ENCODE results near the gene OXNAD1. TPM values are rescaled to one million over a fixed set of nuclear protein-coding genes. Genes with fewer than 3 reads are reported as not detected.

Gene OXNAD1
- total RNA-seq, 2 donors from 2014 or later = 16.1 to 22.4 TPM

DNA sequence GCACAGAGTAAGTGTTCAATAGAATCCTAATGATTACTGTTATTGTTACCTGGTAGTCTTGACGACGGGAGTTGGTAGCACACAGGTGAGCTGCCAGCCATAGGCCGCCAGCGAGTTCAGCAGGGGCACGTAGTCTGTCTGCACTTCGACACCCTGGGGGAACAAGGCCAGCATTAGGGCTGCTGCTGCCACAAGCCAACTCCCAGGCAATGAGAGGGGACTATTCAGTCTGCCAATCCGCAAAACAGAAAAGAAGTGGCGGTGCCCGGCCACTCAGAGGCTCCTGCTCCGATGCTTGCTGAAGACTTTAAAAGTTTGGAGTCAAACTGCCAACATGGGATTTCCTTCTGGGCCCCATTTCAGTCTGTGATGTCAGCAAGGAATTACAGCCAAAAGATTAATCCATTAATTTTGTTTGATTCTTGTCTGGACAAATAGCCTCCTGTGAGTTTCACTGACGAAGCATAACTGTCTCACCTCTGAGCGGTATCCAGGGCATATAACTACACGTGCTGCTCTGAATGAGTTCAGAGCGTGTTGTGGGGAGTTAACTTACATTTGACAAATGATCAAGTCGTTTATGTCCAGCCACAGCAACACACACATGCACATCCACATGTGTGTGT lies 61.8 kb downstream of the OXNAD1 start:
- peak; percentile 22 for DNase-seq
- no peaks in the 10 kb centered on the region for H3K27me3 ChIP-seq (ENCODE audit: control insufficient read depth, insufficient read depth, low read length, poor library complexity, severe bottlenecking)
- no peak overlapping the region for H3K4me3 Mint-ChIP-seq
- TF ChIP-seq CTCF (conservative IDR thresholded peaks at IDR 0.05) = no peak
- H3K27me3 Mint-ChIP-seq (ENCODE audit: insufficient read depth) = no peaks in the 10 kb centered on the region
- peaks cover 4% of the 10 kb centered on the region for H3K36me3 ChIP-seq (ENCODE audit: control insufficient read depth, insufficient read depth, low read length)
- 93 to 96% methylated on average over 15 of the region's 15 CpGs for WGBS, 2 experiments (ENCODE audit: insufficient coverage in 1 of 2, insufficient read length in 1 of 2)
- no peak overlapping the region for H3K4me3 ChIP-seq (ENCODE audit: low read length)
- H3K27ac ChIP-seq (ENCODE audit: low read depth, low read length) = no peak overlapping the region
- H3K4me1 Mint-ChIP-seq = peaks cover 3% of the 10 kb centered on the region
- H3K4me1 ChIP-seq (ENCODE audit: control insufficient read depth, insufficient read depth, low read length) = peaks cover 4% of the 10 kb centered on the region
- peaks cover 12% of the 10 kb centered on the region for H3K9me3 Mint-ChIP-seq
- peak overlapping the region; percentile 31 for H3K27ac Mint-ChIP-seq
- H3K36me3 Mint-ChIP-seq (ENCODE audit: low read depth) = peaks cover 43% of the 10 kb centered on the region
- no peak overlapping the region for H3K9ac ChIP-seq (ENCODE audit: extremely low read depth, low read length, poor library complexity, severe bottlenecking)
- H3K9me3 ChIP-seq (ENCODE audit: control insufficient read depth, low read length) = peaks cover 14% of the 10 kb centered on the region

DNA sequence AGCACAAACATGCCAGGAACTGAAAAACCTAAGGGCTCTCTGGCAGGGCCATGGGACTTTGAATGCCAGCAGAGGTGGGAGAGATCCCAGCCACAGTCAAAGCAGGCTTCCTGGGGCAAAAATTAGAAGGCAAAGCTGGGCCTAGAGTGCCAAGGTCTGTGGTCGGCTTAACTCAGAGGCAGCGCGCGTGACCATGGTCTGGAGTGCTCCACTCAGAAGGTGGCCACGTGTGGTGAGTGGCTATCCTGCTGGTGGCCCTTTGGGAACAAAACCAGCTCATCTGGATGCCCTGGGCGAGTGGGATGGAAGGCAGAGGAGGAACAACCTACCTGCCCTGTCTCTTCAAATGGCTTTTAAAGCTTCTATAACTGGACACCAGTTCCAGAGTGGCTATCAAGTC lies 63.1 kb downstream of the OXNAD1 start:
- 98 to 100% methylated on average over 1 to 6 of the region's 6 CpGs for WGBS, 2 experiments (ENCODE audit: insufficient coverage in 1 of 2, insufficient read length in 1 of 2)
- H3K4me3 Mint-ChIP-seq = no peak overlapping the region
- Histone ChIP-seq H3K4me1 (ENCODE audit: control insufficient read depth, insufficient read depth, low read length) (no peaks in the 10 kb centered on the region), H3K27me3 (ENCODE audit: control insufficient read depth, insufficient read depth, low read length, poor library complexity, severe bottlenecking) (no peaks in the 10 kb centered on the region), H3K4me3 (ENCODE audit: low read length) (no peak overlapping the region), H3K36me3 (ENCODE audit: control insufficient read depth, insufficient read depth, low read length) (peaks cover 4% of the 10 kb centered on the region), H3K9ac (ENCODE audit: extremely low read depth, low read length, poor library complexity, severe bottlenecking) (no peak overlapping the region), H3K27ac (ENCODE audit: low read depth, low read length) (peak overlapping the region; percentile 21), H3K9me3 (ENCODE audit: control insufficient read depth, low read length) (peaks cover 17% of the 10 kb centered on the region)
- no peak overlapping the region for H3K27ac Mint-ChIP-seq
- peak; percentile 30 for DNase-seq
- H3K27me3 Mint-ChIP-seq (ENCODE audit: insufficient read depth) = no peaks in the 10 kb centered on the region
- peaks cover 17% of the 10 kb centered on the region for H3K9me3 Mint-ChIP-seq
- H3K36me3 Mint-ChIP-seq (ENCODE audit: low read depth) = peaks cover 55% of the 10 kb centered on the region
- no peak for TF ChIP-seq CTCF (conservative IDR thresholded peaks at IDR 0.05)
- peaks cover 3% of the 10 kb centered on the region for H3K4me1 Mint-ChIP-seq

GRCh38 chr3:16329036-16329825 lies 64.2 kb downstream of the OXNAD1 start:
- Mint-ChIP-seq H3K4me3 (no peak overlapping the region), H3K27me3 (ENCODE audit: insufficient read depth) (no peaks in the 10 kb centered on the region), H3K4me1 (peaks cover 3% of the 10 kb centered on the region), H3K36me3 (ENCODE audit: low read depth) (peaks cover 61% of the 10 kb centered on the region), H3K27ac (peak overlapping the region; percentile 74), H3K9me3 (peaks cover 19% of the 10 kb centered on the region)
- Histone ChIP-seq H3K9me3 (ENCODE audit: control insufficient read depth, low read length) (peaks cover 19% of the 10 kb centered on the region), H3K4me3 (ENCODE audit: low read length) (no peak overlapping the region), H3K36me3 (ENCODE audit: control insufficient read depth, insufficient read depth, low read length) (no peaks in the 10 kb centered on the region), H3K27me3 (ENCODE audit: control insufficient read depth, insufficient read depth, low read length, poor library complexity, severe bottlenecking) (no peaks in the 10 kb centered on the region), H3K4me1 (ENCODE audit: control insufficient read depth, insufficient read depth, low read length) (no peaks in the 10 kb centered on the region), H3K9ac (ENCODE audit: extremely low read depth, low read length, poor library complexity, severe bottlenecking) (no peak overlapping the region), H3K27ac (ENCODE audit: low read depth, low read length) (peak overlapping the region; percentile 91)
- DNase-seq = peak; percentile 29
- TF ChIP-seq CTCF (conservative IDR thresholded peaks at IDR 0.05) = no peak
- 60 to 85% methylated on average over 5 to 15 of the region's 15 CpGs for WGBS, 2 experiments (ENCODE audit: insufficient coverage in 1 of 2, insufficient read length in 1 of 2)
